Neural cell (in vitro differentiated cells): ENCODE data around the gene PTPRZ1. TPM values are rescaled to one million over a fixed set of nuclear protein-coding genes. Genes with fewer than 3 reads are reported as not detected.

Source experiments
- H2AFZ ChIP-seq: fragments of 200-600, 300-800 bp; sonication (generic), shearing (Covaris generic); 2 replicates; pipeline ENCODE4 v1.6.0; 2014; ENCODE audit warnings: low read depth, mild to moderate bottlenecking, antibody characterized with exemption, low read length, moderate library complexity
- H3F3A ChIP-seq: fragments of 200-600 bp; shearing (Covaris generic); 2 replicates; pipeline ENCODE4 v1.6.1; 2016; ENCODE audit warnings: mild to moderate bottlenecking, moderate library complexity, mixed read lengths, antibody characterized with exemption, low read length; ENCODE audit not compliant: insufficient read depth, poor library complexity, severe bottlenecking
- H3K27ac ChIP-seq: fragments of 200-600, 300-800 bp; sonication (generic), shearing (Covaris generic); 2 replicates; pipeline ENCODE4 v1.5.1; 2014; ENCODE audit warnings: mild to moderate bottlenecking, low read length, moderate library complexity
- H3K27me3 ChIP-seq: fragments of 300-800, 200-600 bp; sonication (generic), shearing (Covaris generic); 2 replicates; pipeline ENCODE4 v1.6.0; 2014; ENCODE audit warnings: mild to moderate bottlenecking, low read depth, low read length, moderate library complexity; ENCODE audit not compliant: insufficient read depth
- H3K36me3 ChIP-seq: fragments of 300-800, 200-600 bp; sonication (generic), shearing (Covaris generic); 2 replicates; pipeline ENCODE4 v1.5.1; 2014; ENCODE audit warnings: mild to moderate bottlenecking, antibody characterized with exemption, low read length, moderate library complexity; ENCODE audit not compliant: insufficient read depth
- H3K4me2 ChIP-seq: fragments of 300-800, 200-600 bp; sonication (generic), shearing (Covaris generic); 2 replicates; pipeline ENCODE4 v1.6.0; 2014; ENCODE audit warnings: mild to moderate bottlenecking, low read length
- H3K4me3 ChIP-seq: fragments of 300-800, 200-600 bp; sonication (generic), shearing (Covaris generic); 2 replicates; pipeline ENCODE4 v1.5.1; 2014; ENCODE audit warnings: mild to moderate bottlenecking, low read length, moderate library complexity
- H3K79me2 ChIP-seq: fragments of 200-600 bp; shearing (Covaris generic); replicated peaks from 2 replicates; pipeline ENCODE4 v1.6.0; 2014; ENCODE audit warnings: mild to moderate bottlenecking, low read length, moderate library complexity; ENCODE audit not compliant: insufficient read depth
- H3K9ac ChIP-seq: fragments of 300-800, 200-600 bp; sonication (generic), shearing (Covaris generic); 2 replicates; pipeline ENCODE4 v1.6.1; 2016; ENCODE audit warnings: mild to moderate bottlenecking, low read length, mixed read lengths
- H3K9me2 ChIP-seq: fragments of 200-600 bp; shearing (Covaris generic); 2 replicates; pipeline ENCODE4 v1.6.1; 2016; ENCODE audit warnings: mild to moderate bottlenecking, low read length, mixed read lengths; ENCODE audit not compliant: insufficient read depth
- H3K9me3 ChIP-seq: fragments of 200-600, 300-800 bp; sonication (generic), shearing (Covaris generic); 2 replicates; pipeline ENCODE4 v1.6.1; 2016; ENCODE audit warnings: mild to moderate bottlenecking, mixed run types, low read length, moderate library complexity, mixed read lengths
- H4K20me1 ChIP-seq: fragments of 200-600 bp; shearing (Covaris generic); 2 replicates; pipeline ENCODE4 v1.6.1; 2016; ENCODE audit warnings: mild to moderate bottlenecking, mixed run types; ENCODE audit not compliant: insufficient read depth
- CTCF ChIP-seq: fragments of 450-650 bp; IDR thresholded peaks from 2 replicates; pipeline ENCODE4 v1.5.1; 2014; ENCODE audit warnings: antibody characterized with exemption, mild to moderate bottlenecking, moderate library complexity; ENCODE audit not compliant: poor library complexity, severe bottlenecking
- EP300 ChIP-seq: fragments of 450-650 bp; conservative IDR thresholded peaks from 2 replicates; pipeline ENCODE4 v1.6.1; 2014; ENCODE audit warnings: antibody characterized with exemption, mild to moderate bottlenecking, moderate library complexity; ENCODE audit not compliant: poor library complexity, severe bottlenecking
- EZH2 ChIP-seq: fragments of 200-600, 300-800 bp; shearing (Covaris generic), sonication (generic); IDR thresholded peaks from 2 replicates; pipeline ENCODE4 v1.6.1; 2014; ENCODE audit warnings: antibody characterized with exemption, low read length, borderline replicate concordance, mild to moderate bottlenecking; ENCODE audit not compliant: insufficient read depth, poor library complexity, severe bottlenecking
- MXI1 ChIP-seq: fragments of 450-650 bp; conservative IDR thresholded peaks from 2 replicates; pipeline ENCODE4 v1.6.1; 2014; ENCODE audit warnings: antibody characterized with exemption, mild to moderate bottlenecking; ENCODE audit not compliant: poor library complexity, severe bottlenecking
- POLR2AphosphoS5 ChIP-seq: IDR thresholded peaks from 2 replicates; pipeline ENCODE4 v1.6.1; 2012
- RAD21 ChIP-seq: fragments of 450-650 bp; conservative IDR thresholded peaks from 2 replicates; pipeline ENCODE4 v1.6.1; 2014; ENCODE audit warnings: antibody characterized with exemption, mild to moderate bottlenecking, moderate library complexity
- REST ChIP-seq: IDR thresholded peaks from 2 replicates; pipeline ENCODE4 v1.6.1; 2012; ENCODE audit warnings: borderline replicate concordance
- SMC3 ChIP-seq: fragments of 450-650 bp; conservative IDR thresholded peaks from 2 replicates; pipeline ENCODE4 v1.6.1; 2014; ENCODE audit warnings: antibody characterized with exemption, mild to moderate bottlenecking, moderate library complexity; ENCODE audit not compliant: poor library complexity
- TAF1 ChIP-seq: IDR thresholded peaks from 2 replicates; pipeline ENCODE4 v1.6.1; 2012; ENCODE audit warnings: low read depth
- polyA plus RNA-seq: library from polyadenylated mRNA; depleted of rRNA; stranded (reverse); fragments of >200 nt; gene quantifications from 2 replicates; pipeline ENCODE4 v1.2.3, GENCODE V29; 2014

Gene PTPRZ1
- polyA plus RNA-seq, 1 donor from 2014 or later, result 11.8 TPM

GRCh38 chr7:121833991-121834390 lies 39.0 kb upstream of the PTPRZ1 start:
- H4K20me1 ChIP-seq, result no peaks in the 10 kb centered on the region
- no peak overlapping the region for H3K4me3 ChIP-seq
- H3K27me3 ChIP-seq, result no peaks in the 10 kb centered on the region
- no peak overlapping the region for H3K27ac ChIP-seq
- TF ChIP-seq CTCF (no peak), MXI1 (no peak), POLR2AphosphoS5 (no peak), TAF1 (no peak), RAD21 (no peak), REST (no peak), EP300 (no peak), SMC3 (no peak), EZH2 (no peak)
- no peaks in the 10 kb centered on the region for H3K9me3 ChIP-seq
- no peaks in the 10 kb centered on the region for H3K79me2 ChIP-seq
- no peak overlapping the region for H2AFZ ChIP-seq
- H3F3A ChIP-seq, result no peaks in the 10 kb centered on the region
- no peak overlapping the region for H3K4me2 ChIP-seq
- no peaks in the 10 kb centered on the region for H3K9me2 ChIP-seq
- H3K36me3 ChIP-seq, result no peaks in the 10 kb centered on the region
- H3K9ac ChIP-seq, result no peak overlapping the region

- no peaks in the 10 kb centered on the region for H4K20me1 ChIP-seq
- H3K36me3 ChIP-seq, result no peaks in the 10 kb centered on the region
- no peaks in the 10 kb centered on the region for H3K9me3 ChIP-seq
- H3K4me3 ChIP-seq, result no peak overlapping the region
- H3F3A ChIP-seq, result no peaks in the 10 kb centered on the region
- H3K27me3 ChIP-seq, result no peaks in the 10 kb centered on the region
- H3K27ac ChIP-seq, result no peak overlapping the region
- no peak overlapping the region for H3K4me2 ChIP-seq
- TF ChIP-seq MXI1, result no peak
- no peak for TF ChIP-seq RAD21
- no peak for TF ChIP-seq REST
- TF ChIP-seq POLR2AphosphoS5, result no peak
- TF ChIP-seq TAF1, result no peak
- no peak for TF ChIP-seq EZH2
- no peak for TF ChIP-seq EP300
- TF ChIP-seq SMC3, result no peak
- TF ChIP-seq CTCF, result no peak
- no peaks in the 10 kb centered on the region for H3K79me2 ChIP-seq
- no peaks in the 10 kb centered on the region for H3K9me2 ChIP-seq
- H2AFZ ChIP-seq, result no peak overlapping the region
- H3K9ac ChIP-seq, result no peak overlapping the region
These were observed 35.5 kb upstream of the PTPRZ1 start for GRCh38 chr7:121837462-121837861.
